HG03064 (cell line): ENCODE measurements around the gene UROC1.

Experiments used
- ATAC-seq: cut with Tn5 transposase; IDR thresholded peaks from one replicate; pipeline ENCODE4 v1.9.1; 2021; ENCODE audit warnings: low read depth; ENCODE audit not compliant: unreplicated experiment

UROC1 gene

GRCh38 chr3:126533506-126533905 lies 15.9 kb upstream of the UROC1 start:
- no peak for ATAC-seq

DNA sequence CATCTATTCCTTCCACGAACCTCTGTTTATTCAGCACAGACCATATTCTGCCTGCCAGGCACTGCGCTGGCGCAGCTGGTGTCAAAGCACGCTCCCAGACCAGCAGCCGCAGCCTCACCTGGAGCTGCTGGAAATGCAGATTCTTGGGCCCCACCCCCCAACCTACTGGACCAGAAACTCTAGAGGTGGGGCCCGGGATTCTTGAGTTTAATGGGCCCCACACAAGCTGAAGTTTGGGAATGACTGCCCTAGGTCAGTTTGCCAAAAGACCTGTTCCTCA lies 13.4 kb upstream of the UROC1 start:
- no peak for ATAC-seq

DNA sequence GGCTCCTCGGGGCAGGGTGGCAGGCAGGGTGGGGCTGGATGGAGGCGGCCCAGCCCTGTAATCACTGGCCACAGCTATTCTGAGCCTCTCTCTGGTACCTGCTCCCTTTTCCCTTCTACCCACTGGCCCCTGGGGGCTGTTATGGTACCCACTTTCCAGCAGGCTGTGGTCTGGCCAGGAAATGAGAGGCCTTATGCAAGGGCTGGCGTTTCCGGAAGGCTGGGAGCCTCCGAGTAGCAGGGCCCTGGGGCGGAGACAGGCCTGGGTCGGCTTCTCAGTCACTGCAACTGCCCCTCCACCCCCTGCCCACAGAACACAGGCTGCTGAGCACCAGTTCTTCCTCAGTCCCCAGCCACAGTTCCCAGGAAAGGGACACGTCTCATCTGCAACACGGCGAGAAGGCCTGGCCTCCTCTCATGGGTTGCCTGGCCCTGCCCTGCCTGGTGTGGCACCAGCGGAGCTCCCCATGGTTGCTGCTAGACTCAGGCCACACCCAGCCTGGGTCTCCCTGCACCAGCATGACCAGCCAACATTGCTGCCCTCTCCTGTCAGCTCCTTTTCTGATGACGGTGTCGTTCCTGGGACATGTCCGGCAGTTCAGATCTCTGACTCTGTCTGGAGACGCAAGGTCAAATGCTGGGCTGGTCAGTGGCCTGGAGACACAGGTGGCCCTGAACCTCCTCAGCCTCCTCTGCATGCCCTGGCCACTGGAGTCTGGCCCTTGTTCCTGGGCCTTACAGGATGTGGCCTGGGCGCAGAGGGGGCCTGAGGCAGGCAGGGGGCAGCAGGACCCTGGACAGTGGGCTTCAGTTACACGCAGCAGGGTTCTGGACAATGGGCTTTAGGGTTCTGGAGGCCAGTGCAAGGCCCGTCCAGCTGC lies 12.8 kb upstream of the UROC1 start:
- no peak for ATAC-seq

DNA sequence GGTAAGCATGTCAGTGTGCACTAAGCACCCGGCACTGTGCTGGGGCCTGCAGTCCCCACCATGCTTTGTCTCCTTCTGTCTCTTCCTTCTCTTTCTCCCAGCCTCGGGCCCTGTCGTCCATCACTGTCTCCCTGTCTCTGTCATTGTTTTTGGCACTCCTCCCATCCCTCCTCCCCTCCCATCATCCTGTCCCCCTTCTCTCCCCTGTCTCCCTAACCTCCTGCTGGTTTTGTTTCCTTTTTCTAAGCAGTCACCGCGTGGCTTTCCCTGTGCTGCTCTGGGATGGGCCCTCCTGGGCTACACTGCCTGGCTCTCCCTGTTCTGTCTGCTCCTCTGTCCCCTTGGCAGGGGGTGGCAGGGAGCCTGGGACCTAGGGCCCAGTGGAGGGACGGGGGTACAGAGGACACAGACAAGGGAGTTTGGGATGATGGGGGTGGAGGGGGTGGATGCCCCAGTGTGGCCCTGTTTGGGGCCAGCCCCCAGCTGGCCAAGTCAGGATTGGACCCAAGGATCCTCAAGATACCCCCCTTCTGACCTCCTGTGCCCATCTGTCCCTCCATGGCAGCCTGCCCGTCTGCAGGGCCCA lies 12.1 kb upstream of the UROC1 start:
- ATAC-seq: no peak

DNA sequence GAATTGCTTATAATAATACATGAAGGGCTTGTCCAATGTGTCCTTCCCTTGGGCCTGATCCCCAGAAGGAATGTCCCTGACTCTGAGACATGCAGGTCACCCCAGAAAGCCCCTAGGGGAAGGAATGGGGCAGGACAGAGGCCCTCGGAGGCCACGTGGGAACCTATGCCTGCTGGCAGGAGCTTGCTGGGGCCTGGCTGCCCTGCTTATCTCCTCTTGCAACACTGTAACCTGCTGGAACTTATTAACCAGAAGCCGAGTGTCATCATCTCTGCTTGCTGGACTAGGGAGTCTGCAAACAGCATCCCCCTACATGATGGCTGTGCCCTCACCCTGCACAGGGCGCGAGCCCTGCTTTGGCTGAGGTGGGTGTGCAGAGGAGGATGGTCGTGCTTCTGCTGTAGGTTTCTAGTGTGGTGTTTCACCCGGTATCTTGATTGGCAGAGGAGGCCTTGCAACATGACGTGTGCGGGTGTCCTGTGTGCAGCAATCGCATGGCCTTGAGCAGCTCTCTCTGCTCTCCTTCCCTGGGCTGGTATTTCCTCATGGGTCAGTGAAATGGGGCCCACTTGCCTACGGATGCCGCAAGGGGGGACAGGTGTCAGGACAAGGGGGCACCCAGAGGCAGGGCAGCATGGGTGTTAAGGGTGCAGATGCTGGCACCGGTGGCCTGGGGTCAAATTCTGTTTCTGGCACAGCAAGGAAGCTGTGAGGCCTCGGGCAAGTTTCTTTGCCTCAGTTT lies 11.4 kb upstream of the UROC1 start:
- ATAC-seq: no peak

GRCh38 chr3:126528419-126528799 lies 10.8 kb upstream of the UROC1 start:
- ATAC-seq: no peak

DNA sequence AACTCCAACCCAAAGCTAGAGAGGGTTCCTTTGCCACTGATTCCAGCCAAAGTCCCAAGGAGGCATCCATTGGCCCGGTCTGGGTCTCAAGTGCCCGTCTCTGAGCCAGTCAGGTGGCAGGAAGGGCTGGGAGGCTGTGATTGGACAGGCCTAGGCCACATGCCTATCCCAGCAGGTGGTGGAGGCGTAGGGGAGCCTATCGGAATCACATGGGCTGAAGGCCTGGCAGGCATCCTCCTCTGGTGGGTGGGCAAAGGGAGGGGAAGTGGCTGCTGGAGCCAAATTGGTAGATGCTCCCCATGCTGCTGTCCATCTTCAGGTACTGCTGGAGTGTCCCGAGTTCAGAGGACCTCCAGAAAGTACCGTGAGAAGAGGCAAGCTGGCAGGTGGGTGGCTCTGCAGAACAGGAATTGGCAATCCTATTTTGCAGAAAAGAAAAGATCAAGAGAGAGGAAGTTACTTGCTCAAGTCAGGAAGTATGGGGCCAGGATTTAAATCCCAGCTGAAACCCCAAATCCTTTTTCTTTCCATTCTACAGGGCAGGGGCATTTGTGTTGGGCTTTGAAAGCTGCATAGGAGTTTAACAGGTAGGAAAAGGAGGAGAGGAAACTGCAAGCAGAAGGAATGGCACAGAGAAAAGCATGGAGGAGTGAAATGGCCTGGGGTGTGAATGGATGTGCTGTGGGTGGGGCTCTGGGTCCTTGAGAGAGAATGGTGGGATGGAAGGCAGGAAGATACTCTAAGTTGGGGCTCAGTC lies 10.1 kb upstream of the UROC1 start:
- no peak for ATAC-seq

DNA sequence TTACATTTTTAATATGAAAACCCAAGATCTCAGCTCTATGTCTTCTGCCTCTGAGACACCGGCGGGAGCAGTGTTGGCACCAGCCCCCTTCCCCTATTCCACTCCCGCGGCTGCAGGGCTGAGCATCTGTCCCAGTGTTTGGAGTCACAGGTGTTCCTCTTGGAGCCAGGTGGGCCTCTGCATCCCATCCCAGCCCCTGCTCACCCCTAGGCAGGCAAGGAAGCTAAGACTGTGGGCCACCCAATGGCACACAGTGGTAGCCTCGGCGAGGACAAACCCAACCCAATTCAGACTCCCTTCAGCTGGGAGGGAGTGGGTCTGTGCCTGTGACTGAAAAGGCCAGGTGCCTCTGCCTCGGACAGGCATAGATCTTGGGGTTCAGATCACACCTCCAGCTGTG lies 9.4 kb upstream of the UROC1 start:
- ATAC-seq: no peak

DNA sequence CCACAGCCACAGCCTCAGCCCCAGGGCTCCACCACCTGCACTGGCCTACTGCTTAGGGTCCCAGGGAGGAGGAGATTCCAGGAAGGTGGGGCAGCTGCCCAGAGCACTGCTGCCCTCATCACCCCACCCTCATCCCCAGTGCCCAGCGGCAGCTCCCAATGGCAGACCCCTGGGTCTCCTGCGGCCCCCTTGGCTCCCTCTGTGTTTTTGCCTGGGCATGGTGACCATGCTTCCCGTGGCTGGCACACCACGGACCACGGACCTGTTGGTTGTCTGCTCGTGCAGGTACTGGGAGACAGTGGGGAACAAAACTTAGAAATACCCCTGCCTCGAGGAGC lies 9.1 kb upstream of the UROC1 start:
- no peak for ATAC-seq

GRCh38 chr3:126525853-126526667 lies 8.5 kb upstream of the UROC1 start:
- ATAC-seq: no peak

DNA sequence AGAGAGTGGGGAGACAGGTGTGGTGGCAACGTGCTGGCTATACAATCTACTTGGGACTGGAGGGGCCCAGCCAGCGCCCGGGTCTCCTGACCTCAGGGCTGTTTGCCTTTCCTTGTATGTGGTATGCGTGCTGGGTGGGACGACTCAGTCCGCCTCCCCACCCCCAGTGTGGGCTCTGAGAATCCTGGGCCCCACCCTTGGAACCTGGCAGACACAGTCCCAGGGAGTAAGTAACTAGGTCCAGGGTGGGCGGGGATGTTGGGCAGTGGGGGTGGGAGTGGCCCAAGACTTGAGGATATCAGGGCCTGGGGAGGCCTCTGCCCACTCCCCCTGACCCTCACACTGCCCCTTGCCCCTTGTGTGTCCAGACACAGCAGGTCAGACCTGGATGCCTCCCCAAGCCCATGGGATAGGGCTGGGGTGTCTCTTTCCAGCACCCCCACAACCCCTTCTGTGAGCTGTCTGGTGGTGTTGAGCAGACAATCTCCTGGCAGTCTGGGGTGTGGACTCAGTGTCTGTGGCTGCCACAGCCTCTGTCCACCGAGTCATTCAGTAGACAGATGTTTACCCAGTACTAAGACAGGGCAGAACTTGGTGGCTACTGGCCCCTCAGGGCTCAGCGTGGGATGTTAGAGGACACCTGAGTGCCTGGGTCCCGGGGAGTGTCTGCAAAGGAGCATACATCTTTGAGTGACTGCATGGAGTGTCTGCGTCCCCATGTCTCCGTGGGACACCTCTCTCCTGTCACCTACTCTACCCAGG lies 7.7 kb upstream of the UROC1 start:
- no peak for ATAC-seq

GRCh38 chr3:126524429-126524988 lies 6.9 kb upstream of the UROC1 start:
- no peak for ATAC-seq

DNA sequence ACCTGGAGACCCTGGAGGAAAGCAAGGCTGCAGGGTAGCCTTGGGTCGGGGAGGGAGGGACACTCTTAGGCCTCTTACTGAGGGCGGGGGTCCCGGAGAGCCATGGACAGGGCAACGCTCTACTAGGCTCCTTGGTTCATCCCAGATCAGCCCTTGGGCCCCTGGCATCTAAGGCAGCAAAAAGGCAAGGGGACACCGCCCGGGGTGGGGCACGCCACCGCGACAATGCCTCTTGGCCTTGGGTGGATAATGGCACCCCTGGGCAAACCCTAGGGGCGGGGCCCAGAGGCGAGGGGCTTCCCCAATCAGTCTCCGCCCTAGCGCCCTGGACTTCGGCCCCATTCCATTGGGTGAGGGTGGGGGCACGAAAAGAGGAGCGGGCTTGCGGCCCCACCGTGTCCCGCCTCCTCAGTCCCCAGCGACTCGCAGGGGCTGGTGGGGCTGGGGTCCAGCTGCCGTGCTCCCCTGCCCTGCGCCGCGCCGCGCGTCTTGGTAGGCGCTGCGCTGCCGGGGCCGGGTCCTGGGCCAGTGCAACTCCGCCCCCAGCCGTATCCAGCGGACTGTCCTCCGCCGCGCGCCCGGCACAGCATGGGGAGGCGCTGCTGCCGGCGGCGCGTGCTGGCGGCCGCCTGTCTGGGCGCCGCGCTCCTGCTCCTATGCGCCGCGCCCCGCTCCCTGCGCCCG lies 6.3 kb upstream of the UROC1 start, which contains the start of gene CHST13:
Gene CHST13, plus strand, starts transcription at position 411 of the 684 bp plus-strand sequence. Its CDS starts 178 bp downstream, at position 589.
- ATAC-seq: no peak

- no peak for ATAC-seq
These were observed 4.8 kb upstream of the UROC1 start for GRCh38 chr3:126522363-126522788.

DNA sequence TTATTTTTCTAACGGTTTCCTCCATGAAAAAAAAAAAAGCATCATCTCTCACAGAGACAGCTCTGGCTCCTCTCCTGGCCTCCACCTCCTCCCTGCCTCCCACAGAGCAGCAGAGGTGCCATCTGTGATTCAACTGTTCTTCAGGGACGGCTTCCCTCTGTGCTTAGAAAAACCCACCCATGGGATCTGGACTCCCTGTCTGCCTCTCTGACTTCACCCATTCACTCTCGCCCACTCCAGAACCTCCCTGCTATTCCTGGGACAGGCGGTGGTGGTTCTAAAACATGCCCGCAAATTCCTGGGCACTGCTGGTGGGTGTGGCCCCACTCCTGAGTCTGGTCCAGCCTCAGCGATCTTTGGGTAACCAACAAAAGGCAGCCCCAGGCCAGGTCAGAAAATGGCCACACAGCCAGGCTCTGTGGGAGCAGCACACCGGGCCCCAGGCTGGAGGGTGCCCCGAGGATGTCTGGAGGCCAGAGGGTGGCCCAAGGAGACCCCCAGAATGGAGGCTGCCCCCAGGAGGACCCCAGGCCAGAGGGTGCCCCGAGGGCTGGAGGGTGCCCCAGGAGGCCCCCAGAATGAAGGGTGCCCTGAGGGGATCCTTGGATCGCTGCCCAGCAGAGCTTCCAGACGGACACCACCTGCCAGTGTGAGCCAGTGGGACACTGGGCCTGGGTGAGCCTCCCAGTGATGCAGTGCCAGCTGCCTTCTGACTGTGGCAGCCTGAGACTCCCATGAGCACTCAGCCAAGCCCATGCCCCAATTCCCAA lies 3.7 kb upstream of the UROC1 start:
- ATAC-seq: no peak

DNA sequence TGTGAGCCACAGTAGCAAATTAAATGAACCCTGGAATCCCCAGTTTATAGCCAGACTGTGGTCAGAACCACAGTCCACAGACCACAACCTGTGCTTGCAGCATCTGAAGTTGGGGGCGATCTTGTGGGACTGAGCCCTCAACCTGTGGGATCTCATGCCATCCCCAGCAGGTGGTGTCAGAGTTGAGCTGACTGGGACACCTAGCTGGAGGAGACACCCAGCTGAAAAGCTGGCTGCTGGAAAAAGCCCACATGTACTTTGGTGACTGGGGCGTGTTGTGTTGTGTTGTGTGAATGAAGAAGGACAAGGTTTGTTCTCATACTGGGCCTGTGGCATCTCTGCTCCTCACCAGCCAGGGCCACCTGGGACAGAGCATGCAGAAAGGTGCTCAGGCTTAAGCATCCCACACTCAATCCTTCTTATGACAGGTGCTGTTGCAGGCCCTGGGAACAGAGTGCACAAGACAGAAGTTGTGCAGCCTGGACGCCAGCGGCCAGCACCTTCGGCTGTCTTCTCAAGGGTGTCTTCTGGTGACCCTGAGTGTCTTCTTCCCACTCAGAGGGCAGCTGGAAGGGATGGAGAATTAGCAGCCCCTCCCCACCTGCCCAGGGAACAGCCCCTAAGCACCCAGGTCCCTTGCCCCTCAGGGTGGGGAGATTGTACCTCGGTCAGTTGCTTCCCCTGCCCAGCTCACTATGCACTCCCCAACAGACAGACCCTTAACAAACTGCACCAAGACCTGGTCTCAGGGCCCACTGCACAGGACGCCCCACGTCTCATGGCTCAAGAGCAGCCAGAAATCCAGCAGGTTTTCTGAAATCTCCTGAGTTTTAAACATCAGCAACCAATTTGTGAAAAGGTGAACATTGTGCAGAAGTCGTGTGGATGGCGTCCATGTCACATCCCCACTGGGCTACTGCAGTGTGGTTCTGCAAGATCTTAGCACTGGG lies 2.2 kb upstream of the UROC1 start:
- no peak for ATAC-seq

GRCh38 chr3:126518779-126519177 lies 1.2 kb upstream of the UROC1 start:
- ATAC-seq: no peak
